Sigmoid colon (tissue), 4 donors: Measurements from ENCODE around the gene SLC19A1.

ENCODE experiments used
- CTCF ChIP-seq, 4 experiments: fragments of 450-650 bp in 3 of 4; fragments of 200-600 bp in 1 of 4; IDR thresholded peaks; one replicate each; pipeline ENCODE4 v1.5.1; 2016 to 2019; ENCODE audit warnings: antibody characterized with exemption in 4 of 4, mild to moderate bottlenecking in 3 of 4, moderate library complexity in 2 of 4
- EP300 ChIP-seq, 4 donors: sonication (generic); formaldehyde crosslinking; IDR thresholded peaks; one replicate each; pipeline ENCODE4 v1.6.1; 2017; ENCODE audit warnings: antibody characterized with exemption in 4 of 4
- POLR2A ChIP-seq, 2 donors: fragments of 450-650 bp; IDR thresholded peaks; one replicate each; pipeline ENCODE4 v1.6.1; 2016; ENCODE audit warnings: antibody characterized with exemption in 2 of 2, mild to moderate bottlenecking in 2 of 2, moderate library complexity in 2 of 2
- POLR2AphosphoS5 ChIP-seq, 4 donors: sonication (generic); formaldehyde crosslinking; IDR thresholded peaks; one replicate each; pipeline ENCODE4 v1.6.1; 2017; ENCODE audit warnings: antibody characterized with exemption in 4 of 4

GRCh38 chr21:45499970-45500577 lies 42.2 kb downstream of the SLC19A1 start:
- TF ChIP-seq CTCF (IDR thresholded peaks at IDR 0.05) (no peak), POLR2A (IDR thresholded peaks at IDR 0.05) (no peak), EP300 (IDR thresholded peaks at IDR 0.05) (no peak), POLR2AphosphoS5 (IDR thresholded peaks at IDR 0.05) (no peak)
